ENCODE results near the gene CANT1.
A peak's percentile ranks its signal among the peaks of the same experiment; 100 is the strongest.

Gene CANT1

DNA sequence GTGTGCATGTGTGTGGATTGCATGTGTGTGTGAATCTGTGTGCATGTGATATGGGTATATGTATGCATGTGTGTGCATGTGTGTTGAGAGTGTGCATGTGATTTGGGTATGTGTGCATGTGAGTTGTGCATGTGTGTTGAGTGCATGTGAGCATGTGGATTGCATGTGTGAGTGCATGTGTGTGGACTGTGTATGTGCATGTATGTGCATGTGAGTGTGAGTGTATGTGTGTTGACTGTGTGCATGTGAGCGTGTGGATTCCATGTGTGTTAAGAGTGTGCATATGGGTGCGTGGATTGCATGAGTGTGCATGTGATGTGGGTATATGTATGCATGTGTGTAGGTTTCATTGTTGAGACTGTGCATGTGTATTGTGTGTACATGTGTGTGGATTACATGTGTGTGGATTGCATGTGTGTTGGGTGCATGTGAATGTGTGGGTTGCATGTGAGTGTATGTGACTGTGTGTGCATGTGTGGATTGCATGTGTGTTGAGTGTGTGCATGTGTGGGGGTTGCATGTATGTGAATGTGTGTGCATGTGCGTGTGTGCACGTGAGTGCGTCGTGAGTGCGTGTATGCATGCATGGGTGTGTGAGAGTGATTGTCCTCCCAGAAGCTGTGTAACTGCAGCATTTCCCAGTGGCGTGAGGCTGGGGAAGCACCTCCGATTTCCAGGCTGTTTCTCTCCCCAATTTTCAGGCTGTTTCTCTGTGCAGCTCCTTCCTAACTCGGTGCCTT is 33.8 kb upstream of the CANT1 start:
- no peak for DNase-seq (ENCODE audit: low read depth)
- no peak for TF ChIP-seq CTCF (IDR thresholded peaks at IDR 0.05; ENCODE audit: insufficient read depth, low read depth, low read length, missing control alignments)
- no peak overlapping the region for H3K4me3 ChIP-seq (ENCODE audit: low read length)

DNA sequence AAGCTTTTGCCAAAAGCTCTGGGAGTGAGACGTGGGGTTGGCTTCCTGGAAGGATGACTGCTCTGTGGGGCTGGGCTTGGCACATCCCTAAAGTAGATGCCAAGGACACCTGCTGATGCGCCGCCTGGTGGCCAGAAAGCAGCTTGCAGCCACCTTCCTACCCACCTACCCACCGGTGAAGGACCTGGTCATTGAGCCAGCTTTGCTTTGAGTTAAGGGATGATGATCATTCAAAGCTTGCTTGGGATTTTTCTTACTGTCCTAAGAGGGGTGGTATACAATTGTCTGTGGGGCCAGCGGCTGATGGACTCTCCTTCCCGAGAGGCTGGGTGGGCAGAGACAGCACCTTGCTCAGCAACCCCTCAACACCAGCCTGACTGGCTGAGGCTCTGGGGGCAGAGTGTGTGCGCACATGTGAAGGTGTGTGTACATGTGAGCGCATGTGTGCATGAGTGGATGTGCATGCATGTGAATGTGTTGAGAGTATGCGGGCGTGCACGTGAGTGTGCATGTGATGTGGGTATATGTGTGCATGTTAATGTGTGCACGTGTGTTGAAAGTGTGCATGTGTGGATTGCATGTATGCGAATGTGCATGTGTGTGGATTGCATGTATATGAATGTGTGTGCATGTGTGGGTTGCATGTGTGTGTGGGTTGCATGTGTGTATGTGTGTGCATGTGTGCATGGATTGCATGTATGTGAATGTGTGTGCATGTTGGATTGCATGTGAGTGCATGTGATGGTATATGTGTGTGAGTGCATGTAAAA is 33.0 kb upstream of the CANT1 start:
- no peak overlapping the region for H3K4me3 ChIP-seq (ENCODE audit: low read length)

GRCh38 chr17:79041723-79042420 is 32.3 kb upstream of the CANT1 start:
- no peak overlapping the region for H3K4me3 ChIP-seq (ENCODE audit: low read length)
- no peak for DNase-seq (ENCODE audit: low read depth)
- no peak for TF ChIP-seq CTCF (IDR thresholded peaks at IDR 0.05; ENCODE audit: insufficient read depth, low read depth, low read length, missing control alignments)

More for the DNA sequence above, 33.0 kb upstream of the CANT1 start:
- peak; percentile 74 for TF ChIP-seq CTCF (IDR thresholded peaks at IDR 0.05; ENCODE audit: insufficient read depth, low read depth, low read length, missing control alignments)
- peak; percentile 67 for DNase-seq (ENCODE audit: low read depth)

- no peak for DNase-seq (ENCODE audit: low read depth)
- TF ChIP-seq CTCF (IDR thresholded peaks at IDR 0.05; ENCODE audit: insufficient read depth, low read depth, low read length, missing control alignments) = no peak
- no peak overlapping the region for H3K4me3 ChIP-seq (ENCODE audit: low read length)
Measured at GRCh38 chr17:79041041-79041570, 31.5 kb upstream of the CANT1 start.

- TF ChIP-seq CTCF (IDR thresholded peaks at IDR 0.05; ENCODE audit: insufficient read depth, low read depth, low read length, missing control alignments) = no peak
- H3K4me3 ChIP-seq (ENCODE audit: low read length) = no peak overlapping the region
- no peak for DNase-seq (ENCODE audit: low read depth)
Measured at GRCh38 chr17:79039886-79040285, 30.3 kb upstream of the CANT1 start.

DNA sequence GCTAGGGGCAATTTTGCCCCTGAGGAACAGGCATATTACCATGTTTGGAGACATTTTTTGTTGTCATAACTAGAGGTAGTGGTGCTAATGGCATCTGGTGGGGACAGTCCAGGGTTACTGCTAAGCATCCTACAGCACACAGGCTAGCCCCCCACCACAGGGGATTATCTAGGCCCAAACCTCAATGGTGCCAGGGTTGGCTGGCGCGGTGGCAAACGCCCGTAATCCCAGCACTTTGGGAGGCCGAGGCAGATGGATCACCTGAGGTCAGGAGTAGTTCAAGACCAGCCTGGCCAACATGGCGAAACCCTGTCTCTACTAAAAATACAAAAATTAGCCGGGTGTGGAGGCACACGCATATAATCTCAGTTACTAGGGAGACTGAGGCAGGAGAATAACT is 29.6 kb upstream of the CANT1 start:
- DNase-seq (ENCODE audit: low read depth) = no peak
- H3K4me3 ChIP-seq (ENCODE audit: low read length) = no peak overlapping the region
- TF ChIP-seq CTCF (IDR thresholded peaks at IDR 0.05; ENCODE audit: insufficient read depth, low read depth, low read length, missing control alignments) = no peak

Data from epithelial cell of esophagus (primary cell).